Measurements from ENCODE around the gene CENPC. TPM values are rescaled to one million over a fixed set of nuclear protein-coding genes. Genes with fewer than 3 reads are reported as not detected.

The CENPC gene
- total RNA-seq, 1 experiment from 2014 or later, result 19.7 TPM

- H3K36me3 ChIP-seq (ENCODE audit: control insufficient read depth, insufficient read depth, low read length), result no peaks in the 10 kb centered on the region
- intact Hi-C loops (cut with micrococcal nuclease; ENCODE audit: unreplicated experiment), result no loop called here
- ChIA-PET POLR2A (no interaction called here), CTCF (no interaction called here)
- H3K27me3 Mint-ChIP-seq (ENCODE audit: insufficient read depth, unreplicated experiment), result no peaks in the 10 kb centered on the region
- H3K4me3 Mint-ChIP-seq (ENCODE audit: unreplicated experiment), result no peak overlapping the region
- H3K4me3 ChIP-seq (ENCODE audit: low read depth, low read length), result no peak overlapping the region
- H3K36me3 Mint-ChIP-seq (ENCODE audit: insufficient read depth, unreplicated experiment), result no peaks in the 10 kb centered on the region
- TF ChIP-seq CTCF (IDR thresholded peaks at IDR 0.05; ENCODE audit: insufficient read depth in 1 of 2, low read depth in 1 of 2, low read length in 1 of 2, severe bottlenecking in 1 of 2, unreplicated experiment in 1 of 2), result no peak
- H3K27me3 ChIP-seq (replicated peaks; ENCODE audit: control insufficient read depth, insufficient read depth, low read length), result no peaks in the 10 kb centered on the region
- no peak for DNase-seq
- no peak overlapping the region for H3K27ac Mint-ChIP-seq (ENCODE audit: unreplicated experiment)
- H3K9me3 ChIP-seq, result no peaks in the 10 kb centered on the region
- no peaks in the 10 kb centered on the region for H3K9me3 Mint-ChIP-seq (ENCODE audit: unreplicated experiment)
- H3K4me1 ChIP-seq, result no peaks in the 10 kb centered on the region
- BruUV-seq (replicated peaks), result no TSS peak
- H3K4me1 Mint-ChIP-seq (ENCODE audit: low read depth, unreplicated experiment), result no peaks in the 10 kb centered on the region
These were observed 35.3 kb upstream of the CENPC start for GRCh38 chr4:67580577-67580976.

DNA sequence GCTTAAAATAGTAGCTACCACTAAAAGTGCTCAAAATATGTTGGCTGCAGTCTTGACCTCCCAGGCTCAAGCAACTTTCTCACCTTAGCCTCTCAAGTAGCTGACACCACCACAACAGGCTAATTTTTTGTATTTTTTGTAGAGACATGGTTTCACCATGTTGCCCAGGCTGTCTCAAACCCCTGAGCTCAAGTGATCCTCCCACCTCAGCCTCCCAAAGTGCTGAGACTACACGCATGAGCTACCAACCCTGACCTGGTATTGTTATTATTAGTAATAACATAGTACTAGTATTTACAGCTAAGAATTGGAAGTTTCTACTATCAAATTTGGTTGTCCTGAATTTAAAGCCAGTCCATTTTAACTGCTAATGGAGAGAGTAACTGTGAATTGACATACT lies 31.2 kb upstream of the CENPC start:
- H3K27ac Mint-ChIP-seq (ENCODE audit: unreplicated experiment), result no peak overlapping the region
- Histone ChIP-seq H3K9me3 (no peaks in the 10 kb centered on the region), H3K4me1 (no peaks in the 10 kb centered on the region), H3K36me3 (ENCODE audit: control insufficient read depth, insufficient read depth, low read length) (no peaks in the 10 kb centered on the region), H3K27me3 (replicated peaks; ENCODE audit: control insufficient read depth, insufficient read depth, low read length) (no peaks in the 10 kb centered on the region), H3K4me3 (ENCODE audit: low read depth, low read length) (no peak overlapping the region)
- intact Hi-C loops (cut with micrococcal nuclease; ENCODE audit: unreplicated experiment), result no loop called here
- H3K9me3 Mint-ChIP-seq (ENCODE audit: unreplicated experiment), result no peaks in the 10 kb centered on the region
- BruUV-seq (replicated peaks), result no TSS peak
- no peaks in the 10 kb centered on the region for H3K4me1 Mint-ChIP-seq (ENCODE audit: low read depth, unreplicated experiment)
- ChIA-PET POLR2A (no interaction called here), CTCF (no interaction called here)
- TF ChIP-seq CTCF (IDR thresholded peaks at IDR 0.05; ENCODE audit: insufficient read depth in 1 of 2, low read depth in 1 of 2, low read length in 1 of 2, severe bottlenecking in 1 of 2, unreplicated experiment in 1 of 2), result no peak
- H3K4me3 Mint-ChIP-seq (ENCODE audit: unreplicated experiment), result no peak overlapping the region
- DNase-seq, result no peak
- no peaks in the 10 kb centered on the region for H3K36me3 Mint-ChIP-seq (ENCODE audit: insufficient read depth, unreplicated experiment)
- H3K27me3 Mint-ChIP-seq (ENCODE audit: insufficient read depth, unreplicated experiment), result no peaks in the 10 kb centered on the region

DNA sequence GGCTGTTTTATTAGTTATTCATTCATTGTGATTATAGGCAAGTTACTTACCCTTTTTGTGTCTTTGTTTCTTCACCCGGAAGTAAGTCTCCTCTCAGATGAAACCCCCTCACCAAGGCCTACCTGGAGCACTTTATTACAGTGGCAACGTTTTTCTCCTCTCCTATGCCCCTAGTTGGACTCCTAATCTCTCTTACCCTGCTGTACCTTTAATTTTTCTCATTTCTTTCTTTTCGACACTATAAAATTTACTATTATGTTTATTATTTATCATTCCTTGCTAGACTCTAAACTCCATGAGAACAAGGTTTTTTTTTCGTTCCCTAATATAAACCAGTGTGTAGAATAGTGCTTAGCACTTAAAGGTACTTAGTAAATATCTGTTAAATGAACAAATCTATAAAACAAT lies 30.8 kb upstream of the CENPC start:
- no peaks in the 10 kb centered on the region for H3K4me1 Mint-ChIP-seq (ENCODE audit: low read depth, unreplicated experiment)
- BruUV-seq (replicated peaks), result no TSS peak
- POLR2A ChIA-PET, result no interaction called here
- Histone ChIP-seq H3K4me3 (ENCODE audit: low read depth, low read length) (no peak overlapping the region), H3K4me1 (no peaks in the 10 kb centered on the region), H3K27me3 (replicated peaks; ENCODE audit: control insufficient read depth, insufficient read depth, low read length) (no peaks in the 10 kb centered on the region), H3K36me3 (ENCODE audit: control insufficient read depth, insufficient read depth, low read length) (no peaks in the 10 kb centered on the region), H3K9me3 (no peaks in the 10 kb centered on the region)
- intact Hi-C loops (cut with micrococcal nuclease; ENCODE audit: unreplicated experiment), result no loop called here
- no peaks in the 10 kb centered on the region for H3K27me3 Mint-ChIP-seq (ENCODE audit: insufficient read depth, unreplicated experiment)
- CTCF ChIA-PET, result no interaction called here
- H3K4me3 Mint-ChIP-seq (ENCODE audit: unreplicated experiment), result no peak overlapping the region
- DNase-seq, result no peak
- no peak overlapping the region for H3K27ac Mint-ChIP-seq (ENCODE audit: unreplicated experiment)
- H3K36me3 Mint-ChIP-seq (ENCODE audit: insufficient read depth, unreplicated experiment), result no peaks in the 10 kb centered on the region
- H3K9me3 Mint-ChIP-seq (ENCODE audit: unreplicated experiment), result no peaks in the 10 kb centered on the region
- no peak for TF ChIP-seq CTCF (IDR thresholded peaks at IDR 0.05; ENCODE audit: insufficient read depth in 1 of 2, low read depth in 1 of 2, low read length in 1 of 2, severe bottlenecking in 1 of 2, unreplicated experiment in 1 of 2)

Data from Caco-2 (cell line).